ENCODE measurements around the gene CPVL.

CPVL gene

DNA sequence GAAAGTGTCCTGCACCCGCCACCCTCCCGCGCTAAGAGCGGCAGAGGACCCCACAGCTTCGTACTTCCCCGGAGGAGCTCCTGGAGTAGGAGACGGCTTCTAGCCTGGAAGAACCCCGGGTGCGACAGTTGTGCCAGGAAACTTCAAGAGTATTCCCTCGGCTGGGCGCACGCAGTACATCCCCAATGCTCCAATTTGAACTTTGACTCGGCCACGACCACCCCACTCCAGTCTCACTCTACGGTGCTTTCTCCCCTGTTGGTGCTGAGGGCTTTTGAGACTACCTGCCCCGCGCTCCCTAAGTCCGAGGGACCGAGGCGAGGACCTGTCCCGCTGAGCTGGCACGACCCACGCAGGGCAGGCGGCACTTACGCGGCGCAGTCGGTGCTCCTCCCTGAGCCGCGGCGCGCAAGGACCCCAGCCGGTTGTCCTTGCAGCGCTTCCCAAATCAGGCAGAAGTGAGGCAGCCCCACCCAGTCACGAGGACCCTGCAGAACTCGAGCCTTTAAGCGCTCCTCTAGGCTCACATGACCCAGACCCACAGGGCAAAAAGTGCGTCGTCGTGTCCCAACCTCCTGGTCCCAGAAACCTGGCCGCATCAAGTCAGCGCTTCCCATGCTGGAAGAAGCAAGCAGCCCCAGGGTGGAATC, at the start of gene CPVL:
TSS of gene CPVL (minus strand) at position 481 of the 650 bp plus-strand sequence. CDS start 25,476 bp downstream, outside the sequence.
- no peak within 1 kb of the TSS for H3K27ac ChIP-seq
- TF ChIP-seq, protein P1, sequence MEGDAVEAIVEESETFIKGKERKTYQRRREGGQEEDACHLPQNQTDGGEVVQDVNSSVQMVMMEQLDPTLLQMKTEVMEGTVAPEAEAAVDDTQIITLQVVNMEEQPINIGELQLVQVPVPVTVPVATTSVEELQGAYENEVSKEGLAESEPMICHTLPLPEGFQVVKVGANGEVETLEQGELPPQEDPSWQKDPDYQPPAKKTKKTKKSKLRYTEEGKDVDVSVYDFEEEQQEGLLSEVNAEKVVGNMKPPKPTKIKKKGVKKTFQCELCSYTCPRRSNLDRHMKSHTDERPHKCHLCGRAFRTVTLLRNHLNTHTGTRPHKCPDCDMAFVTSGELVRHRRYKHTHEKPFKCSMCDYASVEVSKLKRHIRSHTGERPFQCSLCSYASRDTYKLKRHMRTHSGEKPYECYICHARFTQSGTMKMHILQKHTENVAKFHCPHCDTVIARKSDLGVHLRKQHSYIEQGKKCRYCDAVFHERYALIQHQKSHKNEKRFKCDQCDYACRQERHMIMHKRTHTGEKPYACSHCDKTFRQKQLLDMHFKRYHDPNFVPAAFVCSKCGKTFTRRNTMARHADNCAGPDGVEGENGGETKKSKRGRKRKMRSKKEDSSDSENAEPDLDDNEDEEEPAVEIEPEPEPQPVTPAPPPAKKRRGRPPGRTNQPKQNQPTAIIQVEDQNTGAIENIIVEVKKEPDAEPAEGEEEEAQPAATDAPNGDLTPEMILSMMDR (conservative IDR thresholded peaks at IDR 0.05) = no peak
- TF ChIP-seq ZFX (IDR thresholded peaks at IDR 0.05) = no peak

DNA sequence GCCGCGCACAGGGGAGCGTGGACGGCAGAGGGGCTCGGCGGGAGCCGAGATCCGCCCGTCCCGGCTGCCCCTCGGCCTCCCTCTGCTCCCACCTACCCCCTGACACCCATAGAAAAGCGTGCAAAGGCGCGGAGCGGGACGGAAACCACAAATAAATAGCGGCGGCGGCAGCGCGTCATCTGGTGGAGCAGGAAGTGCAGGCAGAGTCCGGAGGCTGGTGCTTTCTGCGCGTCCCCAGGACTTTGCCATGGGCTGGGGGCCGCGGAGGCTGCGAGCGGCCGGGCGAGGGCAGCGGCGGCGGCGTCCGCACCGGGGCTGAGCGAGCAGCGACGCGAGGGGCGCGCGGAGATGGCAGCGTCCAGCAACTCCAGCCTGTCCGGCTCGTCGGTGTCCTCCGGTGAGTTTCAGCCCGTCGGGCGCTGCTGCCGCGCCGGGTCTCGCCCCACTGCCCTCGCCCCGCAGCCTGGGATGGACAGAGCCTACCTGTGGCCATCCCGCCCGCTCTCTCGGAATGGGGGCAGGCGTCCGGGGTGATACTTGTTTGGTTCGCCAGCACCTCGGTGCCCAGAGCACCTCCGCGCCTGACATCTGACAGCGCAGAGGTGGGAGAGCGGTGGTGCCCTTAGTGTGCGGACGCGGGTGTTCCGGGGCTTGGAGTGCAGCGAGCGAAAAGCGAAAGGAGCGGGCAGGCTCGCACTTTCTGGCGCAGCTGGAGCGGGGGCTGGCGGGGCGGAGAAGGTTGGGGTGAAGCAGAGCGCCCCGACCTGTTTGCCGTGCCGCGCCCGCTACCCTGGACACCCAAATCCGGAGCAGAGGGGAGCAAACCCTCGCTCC, 48.5 kb upstream of the CPVL start, which contains the start of gene CHN2:
TSS of gene CHN2 (plus strand) at position 182 of the 834 bp plus-strand sequence.
- no peak within 1 kb of the TSS for H3K27ac ChIP-seq

DNA sequence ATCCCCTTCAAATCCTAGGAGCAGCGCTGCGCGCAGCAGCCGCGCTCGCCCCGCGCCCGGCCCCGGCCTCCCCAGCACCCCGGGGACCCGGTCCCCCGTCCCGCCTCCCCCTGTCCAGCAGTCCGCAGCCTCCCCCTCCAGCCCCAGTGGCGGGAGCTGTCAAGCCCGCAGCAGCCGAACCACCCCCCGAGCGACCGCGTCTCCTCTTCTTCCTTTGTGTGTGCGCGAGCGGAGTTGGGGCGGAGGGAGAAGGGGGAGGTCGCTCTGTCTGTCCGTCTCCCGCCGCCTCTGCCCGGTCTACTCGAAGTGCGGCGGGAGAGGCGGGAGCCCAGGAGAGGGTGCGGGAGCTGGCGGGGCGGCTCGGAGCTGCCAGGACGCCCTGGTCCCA, 47.9 kb upstream of the CPVL start:
- no peak overlapping the region for H3K27ac ChIP-seq
- TF ChIP-seq, protein P1 (conservative IDR thresholded peaks at IDR 0.05) = no peak
- no peak for TF ChIP-seq ZFX (IDR thresholded peaks at IDR 0.05)

More for the DNA sequence above, 48.5 kb upstream of the CPVL start, which contains the start of gene CHN2:
- TF ChIP-seq, protein P1 (conservative IDR thresholded peaks at IDR 0.05) = no peak
- TF ChIP-seq ZFX (IDR thresholded peaks at IDR 0.05) = no peak

DNA sequence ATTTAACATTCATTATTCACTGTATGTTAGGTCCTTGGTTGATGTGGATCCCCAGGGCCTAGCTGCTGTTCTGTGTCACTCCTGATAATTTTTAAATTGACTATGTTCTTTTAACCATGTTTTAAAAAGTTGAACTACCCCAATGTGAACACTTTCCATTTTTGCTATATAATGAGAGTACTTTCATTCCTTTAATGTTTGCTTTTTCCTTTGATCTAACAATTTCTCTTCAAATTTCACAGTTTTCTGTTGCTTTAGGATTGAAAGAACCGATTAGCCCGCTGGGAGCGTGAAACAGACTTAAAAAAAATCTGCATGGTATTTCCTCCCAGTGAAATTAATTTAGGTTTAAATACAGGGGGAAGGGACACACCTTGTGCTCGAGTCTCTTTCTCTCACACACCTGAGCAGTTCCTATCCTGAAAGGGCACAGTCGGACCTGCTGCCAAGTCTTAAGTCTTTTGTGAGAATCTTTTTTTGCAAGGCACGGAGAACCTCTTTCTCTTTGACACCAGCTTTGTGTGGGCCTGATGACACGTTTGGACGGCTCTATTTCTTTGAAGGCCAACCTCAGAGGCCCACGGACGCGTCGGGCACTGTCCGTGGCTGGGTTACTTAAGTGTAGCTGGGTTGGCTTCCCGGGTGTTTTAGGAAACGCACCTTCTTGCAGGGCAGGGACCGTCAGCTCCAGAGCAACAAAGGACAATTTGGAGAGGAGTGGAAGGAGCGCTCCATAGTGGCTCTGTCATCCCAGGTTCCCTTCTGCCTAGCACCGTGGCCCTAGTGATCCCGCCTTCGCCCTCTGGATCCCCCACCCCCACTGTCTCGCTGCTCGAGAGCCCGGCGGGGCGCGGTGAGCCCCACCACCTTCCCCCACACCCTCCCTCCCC, 47.2 kb upstream of the CPVL start:
- TF ChIP-seq, protein P1 (conservative IDR thresholded peaks at IDR 0.05) = no peak
- TF ChIP-seq ZFX (IDR thresholded peaks at IDR 0.05) = no peak
- H3K27ac ChIP-seq = no peak overlapping the region

DNA sequence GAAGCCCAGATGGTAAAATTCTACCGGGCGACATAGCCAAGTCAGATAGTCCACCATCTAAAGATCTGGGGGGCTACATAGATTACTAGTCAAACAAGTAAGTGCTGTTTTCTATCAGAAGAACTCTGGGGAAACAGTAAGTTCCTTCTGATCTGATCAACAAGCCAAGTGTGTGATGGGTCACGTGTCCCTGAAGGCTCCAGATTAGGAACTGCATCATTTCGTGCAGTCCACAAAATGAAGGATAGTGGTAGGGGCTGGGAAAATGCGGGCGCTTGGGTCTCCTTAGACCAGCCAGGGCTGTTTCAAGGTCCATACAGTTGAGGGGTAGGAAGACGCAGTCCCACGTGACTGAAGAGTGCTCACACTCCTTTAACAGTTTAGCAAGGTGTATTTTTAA, 46.5 kb upstream of the CPVL start:
- H3K27ac ChIP-seq = no peak overlapping the region
- TF ChIP-seq, protein P1 (conservative IDR thresholded peaks at IDR 0.05) = no peak
- TF ChIP-seq ZFX (IDR thresholded peaks at IDR 0.05) = no peak

DNA sequence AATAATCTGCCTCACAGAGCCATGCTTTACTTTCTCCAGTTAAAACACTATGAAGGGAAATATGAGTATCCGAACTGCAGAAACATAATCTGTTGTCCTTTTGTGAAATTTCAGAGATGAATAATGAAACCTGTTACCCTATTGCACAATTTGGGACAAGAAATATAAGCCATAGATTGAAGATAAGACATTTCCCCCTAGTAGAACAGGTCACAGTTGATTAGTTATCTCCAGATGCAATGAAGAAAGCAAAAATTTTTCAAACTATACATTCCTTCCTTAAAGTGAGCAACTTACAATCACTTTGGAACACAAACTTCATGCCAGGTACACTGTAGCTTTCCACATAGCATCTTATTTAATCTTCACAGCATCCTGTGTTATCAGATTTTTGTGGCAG, 46.0 kb upstream of the CPVL start:
- no peak for TF ChIP-seq ZFX (IDR thresholded peaks at IDR 0.05)
- TF ChIP-seq, protein P1 (conservative IDR thresholded peaks at IDR 0.05) = no peak
- H3K27ac ChIP-seq = no peak overlapping the region

Data from C4-2B (cell line).